ENCODE results near the gene SLC18A3.

Gene SLC18A3

DNA sequence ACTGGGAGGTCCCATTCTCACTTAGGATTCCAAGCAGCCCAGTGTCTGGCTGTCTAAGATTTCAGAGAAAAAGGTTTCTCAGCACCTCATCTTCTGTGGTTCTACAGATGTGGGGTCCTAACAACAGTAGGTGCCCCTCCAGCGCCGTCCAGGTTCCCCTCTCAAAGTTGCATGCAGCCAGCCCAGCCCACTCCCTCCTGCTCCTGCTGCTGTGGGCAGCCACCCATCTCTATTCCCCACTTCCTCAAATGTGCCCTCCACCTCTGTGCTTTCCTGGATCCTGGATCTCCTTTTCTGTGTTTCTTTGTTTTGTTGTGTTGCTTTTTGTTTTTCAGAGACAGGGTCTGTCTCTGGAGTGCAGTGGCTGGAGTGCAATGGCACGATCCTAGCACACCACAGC, 13.3 kb upstream of the SLC18A3 start:
- no peak for DNase-seq

DNA sequence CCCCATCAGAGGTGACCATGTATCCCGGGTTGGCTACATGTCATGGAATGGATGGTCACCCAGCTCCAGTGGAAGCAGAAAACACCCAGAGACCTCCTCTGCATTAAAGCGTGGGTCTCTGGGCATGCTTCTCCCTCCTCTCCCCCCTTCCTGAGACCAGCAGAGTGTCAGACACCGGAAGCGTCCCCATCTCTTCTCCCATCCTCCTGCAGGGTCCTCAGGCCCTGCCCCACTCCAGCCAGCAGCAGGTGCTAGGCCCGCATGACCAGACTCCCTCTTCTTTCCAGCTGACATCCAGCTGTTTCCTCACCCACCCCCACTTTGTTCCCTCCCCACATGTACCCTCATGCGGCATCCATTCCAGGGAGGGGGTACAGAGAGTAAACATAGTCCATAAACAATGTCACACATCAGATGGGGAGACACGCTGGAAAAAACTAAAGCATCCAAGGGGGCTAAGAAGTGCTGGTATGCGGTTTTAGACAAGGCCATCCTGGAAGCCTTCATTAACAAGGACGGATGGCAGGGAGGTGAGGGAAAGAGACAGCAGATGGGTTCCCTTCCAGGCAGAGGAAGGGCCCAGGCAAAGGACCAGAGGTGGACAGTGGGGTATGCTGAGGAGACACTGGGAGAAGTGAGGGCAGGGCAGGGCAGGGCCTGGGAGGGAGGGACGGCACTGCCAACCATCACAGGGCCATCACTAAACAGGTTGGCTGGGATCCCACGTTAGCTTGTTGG, 12.5 kb upstream of the SLC18A3 start:
- no peak for DNase-seq

DNA sequence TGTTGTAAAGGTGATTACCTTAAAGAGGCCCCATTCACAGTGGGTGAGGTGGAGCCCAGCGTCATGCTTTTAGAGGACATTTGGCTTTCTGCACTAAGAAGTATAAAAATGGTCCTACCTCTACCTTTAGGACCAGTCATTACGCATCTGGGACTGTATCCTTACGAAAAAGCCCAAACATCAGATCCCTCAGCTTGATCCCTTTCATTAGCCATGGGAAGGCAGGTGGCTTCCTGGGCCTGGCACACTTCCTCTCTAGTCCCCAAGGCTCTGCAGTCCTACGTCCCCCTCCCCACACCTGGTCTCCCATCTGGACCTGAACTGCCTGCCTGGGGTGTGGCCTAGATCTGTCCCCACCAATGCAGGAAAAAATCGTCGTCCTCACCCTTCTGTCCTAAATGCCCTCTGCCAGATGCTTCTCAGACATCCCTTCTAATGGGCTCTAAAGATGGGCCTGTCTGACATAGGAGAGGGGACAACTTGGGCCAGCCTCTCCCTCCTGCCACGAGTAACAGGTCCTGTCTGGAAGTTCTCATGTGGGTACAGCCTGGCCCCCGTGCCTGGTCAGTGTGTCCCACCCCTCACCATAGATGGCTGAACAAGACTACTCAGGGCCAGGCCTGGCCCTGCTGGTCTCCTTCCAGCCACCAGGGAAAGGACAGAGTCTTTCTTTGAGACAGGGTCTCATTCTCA, 11.8 kb upstream of the SLC18A3 start:
- DNase-seq, result no peak

GRCh38 chr10:49598986-49599385, 11.1 kb upstream of the SLC18A3 start:
- DNase-seq, result no peak

DNA sequence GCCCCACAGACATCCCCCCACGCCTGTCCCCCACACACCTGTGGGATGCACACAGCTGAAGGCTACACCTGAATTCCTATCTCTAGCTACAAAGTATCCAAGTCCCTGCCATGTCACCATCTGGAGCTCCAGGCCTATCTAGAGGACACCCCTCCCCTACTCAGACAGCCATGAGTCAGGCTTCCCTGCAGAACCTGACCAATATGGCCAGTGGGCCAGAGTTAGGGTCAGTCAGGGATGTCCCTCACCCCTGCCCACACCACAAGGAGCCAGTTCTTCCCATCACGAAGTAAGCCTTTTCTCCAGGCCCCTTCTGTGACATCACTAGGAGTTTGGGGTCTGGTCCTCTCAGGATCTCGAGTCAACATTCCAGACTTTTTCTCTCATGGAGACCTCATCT, 10.6 kb upstream of the SLC18A3 start:
- DNase-seq, result no peak

GRCh38 chr10:49600046-49600445, 10.1 kb upstream of the SLC18A3 start:
- DNase-seq, result no peak

DNA sequence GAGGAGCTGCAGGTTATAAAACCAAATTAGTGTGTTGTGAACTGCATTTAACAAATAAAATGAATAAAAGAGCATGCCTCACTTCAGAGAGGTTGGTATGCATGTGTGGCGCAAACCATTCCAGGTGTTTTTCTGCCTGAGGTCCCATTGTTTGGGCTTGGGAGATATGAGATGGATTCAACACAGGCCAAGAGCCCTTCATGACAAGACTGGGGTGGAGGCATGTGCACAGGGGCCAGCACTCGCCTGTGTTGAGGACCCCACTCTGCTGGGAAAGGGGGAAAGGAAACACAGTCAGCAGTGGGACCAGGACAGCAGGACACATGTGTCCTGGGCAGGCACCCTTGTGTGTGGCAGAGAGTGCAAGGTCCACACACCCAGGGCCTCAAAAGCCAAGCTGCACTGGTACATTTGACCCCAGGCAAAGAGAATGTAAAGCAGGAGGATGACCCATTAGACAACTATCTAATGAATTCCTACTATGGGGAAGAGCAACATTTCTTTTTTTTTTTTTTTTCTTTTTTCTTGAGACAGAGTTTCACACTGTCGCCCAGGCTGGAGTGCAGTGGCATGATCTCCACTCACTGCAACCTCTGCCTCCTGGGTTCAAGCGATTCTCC, 9.2 kb upstream of the SLC18A3 start:
- no peak for DNase-seq

DNA sequence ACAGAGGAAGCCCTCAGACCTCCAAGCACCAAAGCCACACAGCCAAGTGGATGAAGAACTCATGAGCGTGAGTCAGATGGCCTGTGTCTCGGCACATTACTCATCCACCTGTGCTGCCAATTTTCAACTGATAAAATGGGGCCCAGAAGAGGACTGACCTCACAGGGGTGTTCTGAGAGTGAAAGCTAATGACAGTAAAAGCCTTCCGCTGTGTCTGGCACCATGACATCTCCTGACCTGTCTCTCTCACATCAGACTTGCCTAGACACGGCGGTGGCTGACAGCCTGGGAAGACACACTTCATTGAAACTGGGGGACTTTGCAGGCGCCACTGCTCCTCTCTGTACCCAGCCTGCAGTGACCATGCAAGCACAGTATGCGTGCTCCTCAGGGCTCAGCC, 8.3 kb upstream of the SLC18A3 start:
- no peak for DNase-seq

DNA sequence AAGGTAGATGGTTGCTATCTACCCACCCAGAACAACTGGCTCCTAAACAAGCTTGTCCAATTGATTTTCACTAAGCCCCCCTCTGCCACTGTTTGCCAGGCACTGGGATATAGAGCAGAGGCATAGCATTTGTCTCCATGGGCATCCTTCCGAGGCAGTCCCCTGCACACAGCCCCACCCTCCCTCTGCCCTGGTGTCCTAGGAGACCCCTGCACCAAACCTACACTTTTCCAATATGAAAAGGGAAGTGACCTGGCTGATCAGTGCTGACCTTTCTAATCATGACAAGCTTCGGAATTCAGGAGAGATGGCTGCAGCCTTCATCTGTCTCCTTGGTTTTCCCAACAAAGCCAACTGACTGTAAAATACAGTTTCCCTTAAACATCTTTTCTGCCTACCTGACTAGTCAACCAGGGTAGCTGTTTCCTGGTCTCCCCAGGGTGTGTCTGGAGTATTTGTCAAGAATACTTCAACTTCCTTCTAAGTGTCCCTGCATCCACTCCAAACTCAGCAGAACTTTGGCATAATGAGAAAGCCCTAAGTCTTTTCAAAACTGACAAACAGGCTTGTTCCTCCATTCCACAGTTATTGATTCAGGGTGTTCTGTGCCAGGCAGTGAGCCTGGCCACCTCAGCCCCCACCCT, 7.6 kb upstream of the SLC18A3 start:
- no peak for DNase-seq

- no peak for DNase-seq
Measured at GRCh38 chr10:49605216-49605938, 4.7 kb upstream of the SLC18A3 start.

GRCh38 chr10:49605939-49606509, 4.1 kb upstream of the SLC18A3 start:
- DNase-seq, result no peak

GRCh38 chr10:49606981-49607535, 3.1 kb upstream of the SLC18A3 start:
- DNase-seq, result peak; percentile 48

DNA sequence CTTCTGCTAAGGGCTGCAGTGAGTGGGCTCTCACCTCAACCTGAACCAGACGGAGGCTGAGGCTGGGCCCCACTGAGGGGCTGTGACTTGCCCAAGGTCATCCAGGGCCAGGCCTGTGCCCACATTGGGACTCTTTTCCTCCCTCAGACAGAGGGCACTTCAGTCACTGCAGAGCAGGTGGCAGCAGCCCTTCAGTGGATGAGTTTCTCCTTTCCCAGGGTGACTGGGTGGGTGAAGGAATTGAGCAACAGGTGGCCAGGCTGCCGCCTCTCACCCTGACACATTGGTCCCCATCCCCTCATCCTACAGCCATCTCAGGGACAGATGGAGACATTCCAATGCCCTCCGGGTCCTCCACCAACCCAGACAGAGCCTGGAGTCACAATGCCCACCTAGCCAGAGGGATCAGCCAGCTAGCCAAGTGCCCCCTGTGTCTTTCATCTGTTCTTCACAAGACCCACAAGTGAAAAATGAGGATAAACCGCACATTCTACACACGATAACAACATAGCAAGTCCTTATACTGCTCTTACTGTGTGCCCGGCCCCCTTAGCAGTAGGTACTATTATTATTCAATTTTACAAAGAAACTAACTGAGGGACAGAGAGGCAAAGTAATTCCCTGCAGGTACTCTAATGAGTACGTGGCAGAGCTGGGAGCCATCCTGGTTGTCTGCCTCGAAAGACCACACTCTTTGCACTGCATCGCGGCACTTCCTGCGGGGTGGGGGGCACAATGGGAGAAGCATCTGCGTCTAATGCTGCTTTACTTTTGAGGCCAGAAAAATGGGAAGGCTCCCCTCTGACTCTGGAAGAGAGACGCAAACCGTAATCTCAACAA, 1.7 kb upstream of the SLC18A3 start:
- no peak for DNase-seq

- DNase-seq, result no peak
Measured at GRCh38 chr10:49609006-49609282, 1.2 kb upstream of the SLC18A3 start.

DNA sequence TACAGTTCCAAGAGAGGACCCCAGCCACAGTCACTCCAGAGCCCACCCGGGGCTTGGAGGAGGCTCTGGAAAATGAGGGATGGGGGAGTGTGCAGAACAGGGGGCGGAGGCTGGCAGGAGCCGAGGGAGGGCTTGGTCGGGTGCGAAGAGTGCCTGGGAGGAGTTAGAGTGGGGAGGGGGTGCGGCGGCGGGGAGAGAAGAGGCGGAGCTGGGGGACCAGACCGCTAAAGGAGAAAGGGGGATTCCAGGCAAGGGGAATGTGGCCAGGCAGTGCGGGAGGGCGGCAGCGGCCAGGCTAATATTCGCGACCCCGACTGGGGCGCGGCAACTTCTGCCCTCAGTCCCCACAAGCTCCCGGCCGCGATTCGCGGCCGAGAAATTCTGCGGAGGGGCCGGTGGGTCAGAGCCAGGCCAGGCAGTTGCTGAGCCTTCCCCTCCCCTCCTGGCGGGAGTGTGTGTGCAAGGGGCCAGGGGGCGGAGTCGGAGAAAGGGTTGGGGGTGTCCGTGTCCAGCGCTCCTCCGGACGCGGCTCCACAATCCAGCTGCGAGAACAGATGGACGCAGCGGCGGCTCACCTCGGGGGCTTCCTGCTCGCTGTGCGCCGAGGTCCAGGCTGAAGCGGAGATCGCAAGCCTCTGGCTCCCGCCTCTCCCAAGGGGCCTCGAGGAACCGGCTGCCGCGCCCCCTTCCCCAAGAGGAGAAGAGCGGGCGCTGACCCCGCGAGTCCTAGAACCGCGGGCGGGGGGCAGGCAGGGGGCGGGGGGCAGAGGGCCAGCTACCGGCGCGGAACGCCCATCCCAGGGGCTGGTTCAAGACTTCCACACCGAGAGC, 612 bp upstream of the SLC18A3 start:
- no peak for DNase-seq

- DNase-seq, result no peak
Measured at GRCh38 chr10:49610458-49611165, 502 bp downstream of the SLC18A3 start.

- DNase-seq, result no peak
Measured at GRCh38 chr10:49611166-49611815, 1.2 kb downstream of the SLC18A3 start.

GRCh38 chr10:49611816-49612512, 1.9 kb downstream of the SLC18A3 start:
- no peak for DNase-seq
